HG02884 (cell line): ENCODE measurements around the gene PLVAP.

Source experiments
- ATAC-seq: cut with Tn5 transposase; IDR thresholded peaks from one replicate; pipeline ENCODE4 v1.9.1; 2021; ENCODE audit warnings: mild to moderate bottlenecking, moderate library complexity; ENCODE audit not compliant: unreplicated experiment

PLVAP gene

DNA sequence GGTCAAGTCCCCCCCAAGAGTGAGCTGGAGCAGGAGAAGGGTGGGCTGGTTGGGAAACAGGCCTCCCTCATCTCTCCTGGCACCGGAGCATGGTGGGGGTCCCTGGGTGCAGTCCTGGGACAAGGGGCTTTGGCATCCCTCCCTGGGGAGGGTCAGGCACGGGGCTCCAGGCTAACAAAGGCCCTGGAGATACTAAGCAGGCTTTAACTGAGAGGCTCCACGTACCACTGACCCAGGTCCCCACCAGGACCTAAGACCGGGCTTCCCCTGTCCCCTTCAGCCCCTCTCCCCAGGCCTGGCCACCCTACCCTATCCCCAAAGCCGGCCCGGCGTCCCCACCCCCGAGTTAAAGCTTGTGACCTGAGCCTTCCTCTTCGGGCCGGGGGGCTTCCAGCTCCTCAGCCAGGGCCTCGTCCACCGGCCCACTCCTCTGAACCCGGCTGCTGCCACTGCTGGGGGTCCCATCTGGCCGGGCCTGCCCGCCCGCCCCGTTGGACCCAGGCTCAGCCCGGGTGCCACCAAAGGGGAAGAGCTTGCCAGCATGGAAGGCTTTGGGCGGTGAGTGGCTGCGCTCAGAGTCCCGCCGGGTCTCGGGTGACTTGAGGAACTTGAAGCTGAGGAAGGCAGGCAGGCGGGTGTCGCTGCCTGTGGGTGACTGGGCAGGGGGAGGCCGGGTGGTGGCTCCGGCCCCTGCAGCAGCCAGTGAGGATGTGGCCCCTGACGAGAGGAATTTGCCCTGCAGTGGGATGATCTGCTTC lies 52.6 kb downstream of the PLVAP start:
- ATAC-seq = no peak

GRCh38 chr19:17323964-17324332 lies 53.2 kb downstream of the PLVAP start:
- no peak for ATAC-seq

- no peak for ATAC-seq
Measured at GRCh38 chr19:17323300-17323963, 53.7 kb downstream of the PLVAP start.

DNA sequence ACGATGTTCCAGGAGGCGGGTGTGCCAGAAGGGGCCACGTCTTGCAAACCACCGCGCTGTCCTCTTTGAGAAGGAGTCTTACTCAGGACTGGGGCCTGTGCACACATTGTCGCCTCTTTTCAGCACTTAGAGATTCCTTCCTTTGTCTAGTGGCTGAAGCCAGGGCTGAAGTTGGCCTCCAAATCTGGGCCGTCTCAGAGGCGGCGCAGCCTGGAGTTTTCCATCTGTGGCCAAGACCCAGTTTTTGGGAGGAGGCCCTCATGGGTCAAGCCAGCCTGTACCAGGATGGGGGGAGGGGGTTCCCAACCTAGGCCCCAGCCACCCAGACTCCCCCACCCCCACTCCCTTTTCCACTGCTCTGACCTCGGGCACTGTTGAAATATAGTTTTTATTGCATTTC lies 54.3 kb downstream of the PLVAP start:
- ATAC-seq = no peak

DNA sequence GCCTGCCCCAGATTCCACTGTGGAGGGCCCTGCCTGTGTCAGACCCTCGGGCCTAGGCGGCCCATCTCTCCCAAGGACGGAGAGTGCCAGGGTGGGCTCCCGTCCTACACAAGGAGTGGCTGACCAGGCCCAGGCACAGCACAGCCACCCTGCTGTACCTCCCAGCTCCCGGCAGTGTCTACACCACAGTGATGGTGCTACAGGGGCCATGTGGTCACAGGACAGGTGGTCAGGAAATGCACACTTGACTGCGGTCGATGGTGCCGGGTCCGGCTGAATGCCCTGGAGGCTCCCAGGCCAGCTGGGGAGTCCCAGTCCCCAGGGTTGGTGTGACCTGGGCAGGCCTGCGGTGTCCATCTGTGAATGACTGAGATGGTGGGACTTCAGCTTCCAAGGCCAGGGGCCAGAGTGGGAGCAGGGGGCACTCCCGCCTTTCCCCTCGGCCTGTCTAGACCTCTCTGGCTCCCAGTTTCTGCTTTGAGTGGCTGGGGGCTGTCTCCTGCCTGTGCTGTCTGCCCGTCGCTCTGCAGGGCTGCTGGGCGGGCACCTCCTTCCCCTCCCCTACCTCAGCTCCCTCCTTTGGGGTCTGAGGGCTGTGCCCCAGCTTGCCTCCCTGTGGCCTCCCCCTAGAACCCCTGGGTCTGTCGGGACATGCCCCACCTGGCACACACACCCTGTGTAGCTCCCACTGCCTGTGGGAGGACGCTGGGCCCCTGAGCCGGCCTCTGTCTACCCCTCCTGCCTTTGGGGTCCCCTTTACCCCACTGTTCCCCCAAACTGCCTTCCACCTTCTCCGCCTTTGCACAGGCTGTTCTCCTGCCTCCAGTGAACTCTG lies 55.3 kb downstream of the PLVAP start:
- no peak for ATAC-seq

- ATAC-seq = no peak
Measured at GRCh38 chr19:17320435-17320834, 56.7 kb downstream of the PLVAP start.

- no peak for ATAC-seq
Measured at GRCh38 chr19:17319473-17320238, 57.5 kb downstream of the PLVAP start.

- no peak for ATAC-seq
Measured at GRCh38 chr19:17318966-17319365, 58.2 kb downstream of the PLVAP start.

GRCh38 chr19:17314007-17314593 lies 63.0 kb downstream of the PLVAP start:
- ATAC-seq = no peak

DNA sequence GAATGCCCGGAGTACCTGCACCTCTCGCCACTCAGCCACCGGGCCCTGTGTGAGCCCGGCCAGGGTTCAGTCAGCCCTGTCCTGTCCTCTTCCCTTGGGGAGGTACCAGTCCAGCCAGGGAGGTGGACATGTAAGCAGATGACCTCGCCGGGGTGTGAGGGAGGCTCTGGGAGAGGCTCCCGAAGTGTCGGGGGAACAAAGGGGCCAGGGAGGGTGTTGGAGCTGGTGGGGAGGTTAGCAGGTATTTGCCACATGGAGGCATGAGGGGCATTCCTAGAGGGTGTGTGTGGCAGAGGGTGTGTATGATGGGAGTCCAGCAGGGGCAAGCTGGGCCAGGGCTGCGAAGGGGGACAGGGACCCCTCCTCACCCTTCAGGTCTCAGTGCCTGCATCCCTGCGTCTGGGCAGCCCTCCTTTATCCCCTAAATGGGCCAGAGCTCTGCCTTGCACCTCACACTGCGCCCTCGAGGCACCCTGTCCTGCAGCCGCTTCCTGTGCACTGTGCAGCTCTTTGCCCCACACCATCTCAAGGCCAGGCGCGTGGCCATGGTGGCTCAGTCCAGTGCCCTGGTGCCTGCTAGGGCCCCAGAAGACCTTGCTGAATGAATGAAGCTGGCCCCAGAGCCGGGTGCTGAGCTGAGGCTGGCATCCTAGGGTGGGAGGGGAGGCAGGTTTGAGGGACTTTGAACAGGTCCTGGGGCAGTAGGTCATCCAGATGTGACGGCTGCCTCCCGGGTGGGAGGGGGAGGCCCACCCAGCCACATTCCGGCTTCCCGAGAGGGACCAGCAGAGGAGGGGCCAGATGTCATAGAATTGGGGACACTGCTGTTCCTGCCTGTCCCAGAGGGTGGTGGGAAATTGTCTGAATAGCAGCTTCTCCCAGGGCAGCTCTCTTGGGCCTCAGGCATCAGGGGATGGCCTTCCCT lies 64.7 kb downstream of the PLVAP start:
- ATAC-seq = no peak

GRCh38 chr19:17311455-17312188 lies 65.5 kb downstream of the PLVAP start:
- no peak for ATAC-seq

DNA sequence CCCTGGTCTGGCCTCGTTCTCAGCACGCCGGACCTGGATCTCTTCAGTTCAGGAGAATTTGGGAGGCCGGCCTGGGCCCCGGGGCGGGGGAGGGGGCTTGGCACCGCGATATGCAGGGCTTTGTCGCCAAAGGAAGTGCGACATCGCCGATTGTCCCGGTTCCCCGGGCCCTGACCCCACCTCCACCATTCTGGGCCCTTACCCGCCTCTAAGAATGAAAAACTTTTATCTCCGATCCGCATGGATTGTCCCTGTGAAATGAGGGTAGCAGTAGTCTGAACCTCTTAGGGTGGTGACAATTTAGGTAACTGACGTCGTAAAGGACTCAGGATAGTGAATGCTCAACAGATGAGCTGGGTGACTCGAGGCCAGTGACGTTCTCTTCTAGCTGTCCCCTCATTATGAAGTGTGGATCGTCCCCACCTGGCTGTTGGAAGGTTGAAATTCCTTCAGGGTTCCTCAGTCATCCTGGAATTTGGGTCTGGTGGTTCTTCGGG lies 67.1 kb downstream of the PLVAP start:
- no peak for ATAC-seq

DNA sequence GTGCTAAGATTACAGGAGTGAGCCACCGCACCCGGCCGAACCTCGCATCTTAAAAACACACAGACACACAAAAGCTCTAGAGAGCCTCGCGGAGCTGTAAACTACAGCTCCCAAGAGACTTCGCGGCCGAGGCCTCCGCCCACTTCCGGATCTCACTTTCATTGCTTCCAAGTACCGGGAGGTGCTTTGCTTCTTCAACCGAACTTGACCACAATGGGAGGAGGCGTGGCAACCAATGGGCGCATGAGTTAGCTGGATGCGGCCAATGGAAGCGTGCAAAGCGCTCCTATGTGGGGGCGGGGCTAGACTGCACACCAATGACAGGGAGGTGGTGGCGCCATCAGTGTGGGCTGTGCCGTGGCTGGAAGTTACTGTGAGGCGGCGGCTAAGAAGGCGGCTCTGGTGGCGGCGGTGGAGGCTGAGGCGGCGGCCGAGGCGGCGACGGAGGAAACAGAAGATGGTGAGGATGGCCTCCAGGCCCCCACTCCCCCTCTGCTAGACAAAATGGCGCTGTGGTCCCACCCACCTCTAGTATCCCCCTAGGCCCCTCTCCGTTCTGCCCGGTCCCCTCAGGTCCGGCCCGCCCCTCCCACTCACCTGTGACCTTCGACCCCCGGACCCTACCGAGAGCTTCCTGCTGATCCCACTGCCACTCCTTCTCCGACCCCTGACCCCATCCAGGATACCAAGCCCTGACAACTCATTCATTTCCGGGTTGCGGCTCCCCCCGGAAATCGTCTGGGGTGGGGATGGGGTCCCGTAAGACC lies 67.8 kb downstream of the PLVAP start, which contains the start of gene DDA1:
DDA1 (plus strand) TSS at position 366 of the 767 bp plus-strand sequence; CDS start at position 458, 92 bp downstream.
- peak; percentile 53 for ATAC-seq

DNA sequence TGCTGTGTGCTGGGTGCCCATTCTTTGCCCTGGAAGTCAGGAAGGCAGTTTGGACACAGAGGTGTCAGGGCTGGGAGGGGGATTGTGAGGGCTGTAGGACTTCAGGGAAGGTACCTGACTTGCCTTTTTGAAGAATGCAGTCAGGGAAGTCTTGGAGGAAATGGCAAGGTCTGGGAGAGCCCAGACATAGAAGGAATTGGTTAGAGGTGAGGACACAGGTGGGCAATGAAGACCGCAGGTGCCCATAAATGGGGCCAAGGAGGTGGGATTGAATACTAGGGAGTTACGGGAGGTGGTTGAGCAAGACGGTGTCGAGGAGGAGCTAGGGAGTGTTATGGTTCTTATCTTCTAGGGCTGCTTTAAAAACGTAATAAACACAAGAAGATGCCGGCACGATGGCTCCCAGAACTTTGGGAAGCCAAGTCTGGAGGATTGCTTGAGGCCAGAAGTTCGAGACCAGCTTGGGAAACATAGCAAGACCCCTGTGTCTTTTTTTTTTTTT lies 69.2 kb downstream of the PLVAP start:
- ATAC-seq = no peak

GRCh38 chr19:17306285-17306714 lies 70.8 kb downstream of the PLVAP start:
- no peak for ATAC-seq

- peak; percentile 40 for ATAC-seq
Measured at GRCh38 chr19:17305517-17306284, 71.4 kb downstream of the PLVAP start, which contains the start of gene MRPL34. Gene MRPL34, plus strand, starts transcription at chr19:17305872. Its CDS starts 21 bp downstream, at chr19:17305893.

- ATAC-seq = no peak
Measured at GRCh38 chr19:17305216-17305516, 72.0 kb downstream of the PLVAP start.
